Activated CD4-positive, alpha-beta T cell treated with anti-CD3 and anti-CD28 coated beads, Interleukin-2, amount 10 ng/mL, durations not matched to agents 24 days and 14 days (primary cell): ENCODE measurements around the gene ISOC2. TPM values are rescaled to one million over a fixed set of nuclear protein-coding genes. Genes with fewer than 3 reads are reported as not detected.
"Not testable (repeated sequence)": the region's sequence is repeated elsewhere in the genome, so short reads cannot be mapped to it uniquely, and the experiment has no call there.

Experiments used
- DNase-seq: peaks from one replicate; pipeline ENCODE4 v3.0.0; 2022
- H3K27ac Mint-ChIP-seq: one replicate; pipeline ENCODE4 v1.8.0; 2022; ENCODE audit warnings: mild to moderate bottlenecking, mixed read lengths
- H3K27me3 Mint-ChIP-seq: one replicate; pipeline ENCODE4 v1.8.0; 2022; ENCODE audit warnings: mixed read lengths
- H3K36me3 Mint-ChIP-seq: one replicate; pipeline ENCODE4 v1.8.0; 2022; ENCODE audit warnings: low read depth, mild to moderate bottlenecking, mixed read lengths
- H3K4me1 Mint-ChIP-seq: one replicate; pipeline ENCODE4 v1.8.0; 2021; ENCODE audit warnings: mixed read lengths
- H3K4me3 Mint-ChIP-seq: one replicate; pipeline ENCODE4 v1.8.0; 2022; ENCODE audit warnings: mild to moderate bottlenecking, moderate library complexity, mixed read lengths
- H3K9me3 Mint-ChIP-seq: one replicate; pipeline ENCODE4 v1.8.0; 2021; ENCODE audit warnings: mixed read lengths
- intact Hi-C: fragments of 100-400 bp; cut with micrococcal nuclease; formaldehyde crosslinking; loops from one replicate; pipeline ENCODE4 v1.15.1; 2023
- total RNA-seq: library from RNA; stranded (reverse); gene quantifications from 2 replicates; pipeline ENCODE4 v1.2.3, GENCODE V29; 2022

ISOC2 gene, protein sequence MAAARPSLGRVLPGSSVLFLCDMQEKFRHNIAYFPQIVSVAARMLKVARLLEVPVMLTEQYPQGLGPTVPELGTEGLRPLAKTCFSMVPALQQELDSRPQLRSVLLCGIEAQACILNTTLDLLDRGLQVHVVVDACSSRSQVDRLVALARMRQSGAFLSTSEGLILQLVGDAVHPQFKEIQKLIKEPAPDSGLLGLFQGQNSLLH
- total RNA-seq: 34.2 and 35.2 TPM in 2 replicates

GRCh38 chr19:55461259-55461973, at the start of gene ISOC2:
ISOC2 (minus strand) TSS chr19:55461642; CDS start chr19:55456486, 5,156 bp downstream.
- Mint-ChIP-seq H3K4me3 (peak within 1 kb of the TSS; percentile 94), H3K9me3 (no peaks in the 10 kb centered on the region), H3K27me3 (no peaks in the 10 kb centered on the region), H3K36me3 (no peaks in the 10 kb centered on the region), H3K27ac (peak within 1 kb of the TSS; percentile 78), H3K4me1 (peaks cover 16% of the 10 kb centered on the region)
- intact Hi-C loops: loop anchor here (1.0 kb wide), 1 partner anchor 15 kb away; the partner anchor contains the start of gene ZNF628
- DNase-seq: peak; percentile 100

- Mint-ChIP-seq H3K36me3 (peaks cover 4% of the 10 kb centered on the region), H3K9me3 (peaks cover 6% of the 10 kb centered on the region), H3K27ac (no peak overlapping the region), H3K27me3 (peaks cover 6% of the 10 kb centered on the region), H3K4me3 (no peak overlapping the region), H3K4me1 (peaks cover 10% of the 10 kb centered on the region)
- intact Hi-C loops: no loop called here
- DNase-seq: no peak
Observed at GRCh38 chr19:55508120-55508519, 46.7 kb upstream of the ISOC2 start.

DNA sequence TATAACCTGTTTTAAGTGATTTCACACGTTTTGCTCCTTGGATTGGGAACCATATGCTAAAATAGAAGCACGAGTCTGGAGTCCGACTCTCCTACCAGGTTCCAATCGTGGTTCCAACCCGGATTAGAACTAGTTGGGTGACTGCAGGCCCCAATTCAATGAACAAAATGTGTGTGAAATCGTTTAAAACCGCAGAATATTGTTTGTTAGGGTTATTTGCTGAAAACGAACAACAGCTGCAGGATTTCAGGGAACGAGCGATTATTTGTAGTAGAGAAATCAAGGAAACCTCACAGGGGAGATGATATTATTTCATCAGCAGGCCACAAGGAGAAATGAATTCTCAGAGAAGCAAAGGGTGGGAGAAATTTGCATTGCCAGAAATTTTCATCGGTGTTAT, 43.5 kb upstream of the ISOC2 start:
- H3K36me3 Mint-ChIP-seq: peaks cover 11% of the 10 kb centered on the region
- intact Hi-C loops: loop anchor here (1.0 to 5.0 kb wide), 3 partner anchors 38 to 364 kb away; no protein-coding TSS in a partner anchor
- H3K9me3 Mint-ChIP-seq: peaks cover 7% of the 10 kb centered on the region
- H3K27ac Mint-ChIP-seq: no peak overlapping the region
- no peak for DNase-seq
- H3K27me3 Mint-ChIP-seq: peaks cover 6% of the 10 kb centered on the region
- peaks cover 20% of the 10 kb centered on the region for H3K4me1 Mint-ChIP-seq
- H3K4me3 Mint-ChIP-seq: no peak overlapping the region

GRCh38 chr19:55504252-55504603, 42.8 kb upstream of the ISOC2 start:
- H3K27me3 Mint-ChIP-seq: peaks cover 6% of the 10 kb centered on the region
- intact Hi-C loops: loop anchor here (1.0 to 5.0 kb wide), 3 partner anchors 37 to 363 kb away; no protein-coding TSS in a partner anchor
- peaks cover 11% of the 10 kb centered on the region for H3K36me3 Mint-ChIP-seq
- peak overlapping the region; percentile 84 for H3K27ac Mint-ChIP-seq
- no peak for DNase-seq
- H3K9me3 Mint-ChIP-seq: peaks cover 7% of the 10 kb centered on the region
- peaks cover 20% of the 10 kb centered on the region for H3K4me1 Mint-ChIP-seq
- H3K4me3 Mint-ChIP-seq: peak overlapping the region; percentile 85

DNA sequence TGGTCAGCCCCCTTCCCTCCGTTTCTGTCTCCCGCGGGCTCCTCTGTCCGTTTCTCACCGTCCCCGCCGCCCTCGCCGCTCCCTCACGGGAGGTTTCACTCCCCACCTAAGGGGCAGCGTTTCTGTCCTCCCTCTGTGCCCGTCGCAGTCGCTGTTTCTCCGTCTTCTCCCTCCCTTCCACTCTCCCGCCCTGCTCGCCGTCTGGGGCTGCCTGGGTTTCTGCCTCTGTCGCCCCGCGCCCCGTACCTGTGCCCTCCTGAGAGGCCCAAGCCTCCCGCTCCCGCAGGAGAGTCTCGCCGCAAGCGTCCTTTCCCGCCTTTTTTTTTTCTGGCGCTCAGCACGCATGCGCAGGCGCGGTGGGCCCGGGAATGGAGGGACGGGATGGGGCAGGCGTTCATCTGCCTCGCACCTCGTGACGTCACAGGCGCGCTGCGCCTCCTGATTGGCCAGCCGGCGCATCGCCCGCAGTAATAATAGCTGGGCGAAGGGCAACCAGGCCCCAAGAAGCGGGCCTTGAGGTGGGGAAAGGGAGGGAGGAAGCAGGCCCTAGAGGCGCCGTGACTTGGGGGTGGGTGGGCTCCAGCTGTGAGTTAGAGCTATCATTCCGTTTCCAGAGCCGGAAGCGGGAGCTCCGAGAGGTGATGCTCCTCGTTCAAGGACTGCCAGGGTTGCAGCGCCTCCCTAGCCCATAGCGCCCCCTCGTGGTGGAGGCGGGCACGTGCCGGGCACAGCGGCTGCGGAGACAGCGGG, 42.2 kb upstream of the ISOC2 start:
- Mint-ChIP-seq H3K4me3 (peak overlapping the region; percentile 85), H3K27ac (peak overlapping the region; percentile 84), H3K36me3 (peaks cover 11% of the 10 kb centered on the region), H3K27me3 (peaks cover 6% of the 10 kb centered on the region), H3K9me3 (peaks cover 7% of the 10 kb centered on the region), H3K4me1 (peaks cover 20% of the 10 kb centered on the region)
- intact Hi-C loops: loop anchor here (1.0 to 5.0 kb wide), 3 partner anchors 36 to 362 kb away; no protein-coding TSS in a partner anchor
- peak; percentile 98 for DNase-seq

- Mint-ChIP-seq H3K4me1 (peaks cover 20% of the 10 kb centered on the region), H3K27ac (peak overlapping the region; percentile 84), H3K4me3 (peak overlapping the region; percentile 85), H3K27me3 (peaks cover 6% of the 10 kb centered on the region), H3K36me3 (peaks cover 11% of the 10 kb centered on the region), H3K9me3 (peaks cover 7% of the 10 kb centered on the region)
- DNase-seq: no peak
- intact Hi-C loops: loop anchor here (5.0 kb wide), 1 partner anchor 201 kb away; no protein-coding TSS in a partner anchor
Observed at GRCh38 chr19:55503157-55503501, 41.7 kb upstream of the ISOC2 start.

- peaks cover 7% of the 10 kb centered on the region for H3K9me3 Mint-ChIP-seq
- DNase-seq: no peak
- peak overlapping the region; percentile 13 for H3K4me3 Mint-ChIP-seq
- intact Hi-C loops: loop anchor here (5.0 kb wide), 1 partner anchor 200 kb away; no protein-coding TSS in a partner anchor
- H3K27ac Mint-ChIP-seq: no peak overlapping the region
- H3K4me1 Mint-ChIP-seq: peaks cover 20% of the 10 kb centered on the region
- H3K27me3 Mint-ChIP-seq: peaks cover 4% of the 10 kb centered on the region
- H3K36me3 Mint-ChIP-seq: peaks cover 11% of the 10 kb centered on the region
Observed at GRCh38 chr19:55502197-55502952, 40.9 kb upstream of the ISOC2 start.

GRCh38 chr19:55500368-55500952, 39.0 kb upstream of the ISOC2 start:
- peaks cover 7% of the 10 kb centered on the region for H3K9me3 Mint-ChIP-seq

DNA sequence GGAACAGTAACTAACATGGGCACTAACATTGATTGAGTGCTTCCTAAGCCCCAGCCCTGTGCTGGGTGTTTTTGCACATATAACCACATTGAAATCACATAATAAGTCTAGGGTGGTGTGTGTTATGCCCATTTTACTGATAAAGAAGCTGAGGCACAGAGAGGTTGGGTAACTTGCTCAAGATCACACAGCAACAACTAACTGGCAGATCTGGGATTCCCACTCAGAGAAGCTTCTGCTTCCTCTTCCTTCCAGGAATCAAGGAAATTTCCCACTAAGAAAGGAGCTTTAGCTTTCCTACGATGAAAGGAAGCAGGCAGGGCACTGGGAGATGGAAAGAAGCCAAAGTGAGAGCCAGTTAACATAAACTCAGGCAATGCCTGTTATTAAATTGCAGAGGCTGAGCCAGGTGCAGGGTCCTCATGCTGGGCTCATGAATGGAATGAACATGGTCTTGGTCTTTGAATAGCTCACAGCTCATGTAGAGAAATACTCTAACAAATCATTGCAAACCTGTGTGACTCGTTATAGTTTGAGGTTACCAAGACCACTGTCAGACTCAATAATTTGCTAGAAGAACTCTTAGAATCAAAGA, 36.9 kb upstream of the ISOC2 start:
- intact Hi-C loops: no loop called here
- H3K27me3 Mint-ChIP-seq: no peaks in the 10 kb centered on the region
- no peak for DNase-seq
- H3K9me3 Mint-ChIP-seq: peaks cover 3% of the 10 kb centered on the region
- H3K27ac Mint-ChIP-seq: peak overlapping the region; percentile 43
- peaks cover 8% of the 10 kb centered on the region for H3K36me3 Mint-ChIP-seq
- no peak overlapping the region for H3K4me3 Mint-ChIP-seq
- H3K4me1 Mint-ChIP-seq: peaks cover 14% of the 10 kb centered on the region

More at GRCh38 chr19:55500368-55500952, 39.0 kb upstream of the ISOC2 start:
- peaks cover 20% of the 10 kb centered on the region for H3K4me1 Mint-ChIP-seq
- H3K27me3 Mint-ChIP-seq: peaks cover 4% of the 10 kb centered on the region
- intact Hi-C loops: loop anchor here (5.0 kb wide), 1 partner anchor 198 kb away; no protein-coding TSS in a partner anchor
- no peak overlapping the region for H3K27ac Mint-ChIP-seq
- peaks cover 11% of the 10 kb centered on the region for H3K36me3 Mint-ChIP-seq
- no peak overlapping the region for H3K4me3 Mint-ChIP-seq
- DNase-seq: no peak

GRCh38 chr19:55497763-55498162, 36.3 kb upstream of the ISOC2 start:
- H3K4me1 Mint-ChIP-seq: peaks cover 12% of the 10 kb centered on the region
- H3K36me3 Mint-ChIP-seq: peaks cover 6% of the 10 kb centered on the region

GRCh38 chr19:55496820-55497219, 35.4 kb upstream of the ISOC2 start:
- H3K27ac Mint-ChIP-seq, H3K36me3 Mint-ChIP-seq, intact Hi-C loops, DNase-seq, H3K9me3 Mint-ChIP-seq, H3K27me3 Mint-ChIP-seq, H3K4me3 Mint-ChIP-seq, H3K4me1 Mint-ChIP-seq: not testable (repeated sequence)

More at GRCh38 chr19:55497763-55498162, 36.3 kb upstream of the ISOC2 start:
- no peak for DNase-seq
- intact Hi-C loops: no loop called here
- Mint-ChIP-seq H3K27me3 (no peaks in the 10 kb centered on the region), H3K4me3 (no peak overlapping the region), H3K9me3 (no peaks in the 10 kb centered on the region), H3K27ac (no peak overlapping the region)

DNA sequence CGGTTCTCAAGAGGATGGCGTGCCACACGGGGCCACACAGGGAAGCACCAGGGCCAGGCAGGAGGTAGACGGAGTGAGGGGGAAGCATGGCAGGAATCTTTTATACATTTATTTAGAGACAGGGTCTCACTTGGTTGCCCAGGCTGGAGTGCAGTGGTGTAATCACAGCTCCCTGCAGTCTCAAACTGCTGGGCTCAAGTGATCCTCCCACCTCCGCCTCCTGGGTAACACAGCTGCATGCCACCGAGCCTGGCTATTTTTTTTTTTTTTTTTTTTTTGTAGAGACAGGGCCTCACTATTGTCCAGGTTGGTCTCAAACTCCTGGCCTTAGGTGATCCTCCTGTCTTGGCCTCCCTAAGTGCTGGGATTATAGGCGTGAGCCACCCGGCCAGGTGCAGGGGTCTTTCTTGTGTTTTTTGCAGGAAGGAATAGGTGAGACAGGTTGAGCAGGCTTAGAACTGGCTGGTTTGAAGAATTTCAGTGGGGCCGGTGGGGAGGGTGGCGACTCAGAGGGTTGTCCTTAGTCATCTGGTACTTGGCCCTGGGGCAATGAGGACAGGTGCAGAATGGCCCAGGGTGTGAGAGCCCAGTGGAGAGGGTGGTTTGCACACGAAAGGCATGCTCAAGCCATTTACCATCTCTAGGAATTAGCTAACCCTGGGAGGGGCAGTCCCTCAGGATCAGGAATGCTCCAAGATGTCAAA, 34.4 kb upstream of the ISOC2 start:
- H3K9me3 Mint-ChIP-seq: no peaks in the 10 kb centered on the region
- H3K36me3 Mint-ChIP-seq: no peaks in the 10 kb centered on the region
- no peak for DNase-seq
- no peak overlapping the region for H3K4me3 Mint-ChIP-seq
- H3K27me3 Mint-ChIP-seq: peaks cover 3% of the 10 kb centered on the region
- peaks cover 3% of the 10 kb centered on the region for H3K4me1 Mint-ChIP-seq
- intact Hi-C loops: no loop called here
- no peak overlapping the region for H3K27ac Mint-ChIP-seq
